HCT116 (cell line): ENCODE measurements around the gene LINGO1.

ENCODE experiments used
- CTCF ChIP-seq, 3 experiments: fragments of 200-600 bp in 1 of 3; sonication (generic) in 1 of 3; IDR thresholded peaks in 2 of 3; conservative IDR thresholded peaks in 1 of 3; 2 replicates each; pipeline ENCODE4 v1.5.1; 2012 to 2017; ENCODE audit warnings: low read depth in 2 of 3, low read length in 2 of 3, antibody characterized with exemption in 1 of 3, borderline replicate concordance in 1 of 3, control low read depth in 1 of 3, mild to moderate bottlenecking in 1 of 3, mixed read lengths in 1 of 3, mixed run types in 1 of 3, moderate library complexity in 1 of 3; ENCODE audit not compliant: insufficient read depth in 1 of 3
- EZH2phosphoT487 ChIP-seq: fragments of 200-600 bp; IDR thresholded peaks from 2 replicates; pipeline ENCODE4 v1.6.1; 2018; ENCODE audit warnings: antibody characterized with exemption, borderline replicate concordance
- POLR2AphosphoS5 ChIP-seq: IDR thresholded peaks from 2 replicates; pipeline ENCODE4 v1.6.1; 2011; ENCODE audit warnings: mild to moderate bottlenecking, low read depth, low read length, moderate library complexity
- ZFX ChIP-seq: fragments of 450-650 bp; IDR thresholded peaks from 2 replicates; pipeline ENCODE4 v1.6.1; 2017

- TF ChIP-seq CTCF (IDR thresholded peaks at IDR 0.05 in 2 of 3, conservative IDR thresholded peaks at IDR 0.05 in 1 of 3; ENCODE audit: borderline replicate concordance in 1 of 3, insufficient read depth in 1 of 3, low read depth in 2 of 3, low read length in 2 of 3) (no peak), ZFX (no peak), EZH2phosphoT487 (no peak), POLR2AphosphoS5 (no peak)
These were observed 33.4 kb downstream of the LINGO1 start for GRCh38 chr15:77599357-77599756.
